Trophoblast cell (in vitro differentiated cells and primary cell): ENCODE data around the gene CDHR3.

Experiments
- DNase-seq, 2 donors: peaks; one replicate each; pipeline ENCODE4 v3.0.0-alpha.2; 2016
- H2AFZ ChIP-seq: 2 replicates; pipeline ENCODE4 v1.6.1; 2013; ENCODE audit warnings: low read length, moderate library complexity, mild to moderate bottlenecking; ENCODE audit not compliant: insufficient read depth, poor library complexity
- H2AK5ac ChIP-seq: 2 replicates; pipeline ENCODE4 v1.6.1; 2013; ENCODE audit warnings: mild to moderate bottlenecking, low read length
- H2BK120ac ChIP-seq: 2 replicates; pipeline ENCODE4 v1.6.1; 2013; ENCODE audit warnings: low read length, mild to moderate bottlenecking, moderate library complexity; ENCODE audit not compliant: insufficient read depth, poor library complexity
- H2BK12ac ChIP-seq: 2 replicates; pipeline ENCODE4 v1.6.1; 2013; ENCODE audit warnings: mild to moderate bottlenecking, low read length, moderate library complexity
- H2BK5ac ChIP-seq: 2 replicates; pipeline ENCODE4 v1.6.1; 2013; ENCODE audit warnings: low read length, low read depth, moderate library complexity, mild to moderate bottlenecking; ENCODE audit not compliant: poor library complexity
- H3K14ac ChIP-seq: 2 replicates; pipeline ENCODE4 v1.6.1; 2013; ENCODE audit warnings: mild to moderate bottlenecking, low read length
- H3K18ac ChIP-seq: 2 replicates; pipeline ENCODE4 v1.6.1; 2013; ENCODE audit warnings: mild to moderate bottlenecking, low read length
- H3K23ac ChIP-seq: 2 replicates; pipeline ENCODE4 v1.6.1; 2013; ENCODE audit warnings: low read length
- H3K27ac ChIP-seq: 2 replicates; pipeline ENCODE4 v1.5.1; 2013; ENCODE audit warnings: low read depth, mild to moderate bottlenecking, inconsistent platforms, low read length, moderate library complexity
- H3K27me3 ChIP-seq: 2 replicates; pipeline ENCODE4 v1.6.1; 2013; ENCODE audit warnings: inconsistent platforms, mild to moderate bottlenecking, low read length, moderate library complexity; ENCODE audit not compliant: insufficient read depth
- H3K36me3 ChIP-seq, 2 experiments: 1 replicate in 1 of 2; 2 replicates in 1 of 2; pipeline ENCODE4 v1.6.1; 2013; ENCODE audit warnings: low read length in 2 of 2, mild to moderate bottlenecking in 2 of 2, moderate library complexity in 1 of 2; ENCODE audit not compliant: insufficient read depth in 2 of 2, control insufficient read depth in 1 of 2
- H3K4ac ChIP-seq: 2 replicates; pipeline ENCODE4 v1.6.1; 2013; ENCODE audit warnings: low read depth, mild to moderate bottlenecking, low read length, moderate library complexity
- H3K4me1 ChIP-seq, 2 experiments: 1 replicate in 1 of 2; 2 replicates in 1 of 2; pipeline ENCODE4 v1.6.1; 2013; ENCODE audit warnings: low read length in 2 of 2, mild to moderate bottlenecking in 2 of 2, moderate library complexity in 1 of 2; ENCODE audit not compliant: insufficient read depth in 2 of 2, control insufficient read depth in 1 of 2
- H3K4me2 ChIP-seq: 2 replicates; pipeline ENCODE4 v1.6.1; 2013; ENCODE audit warnings: inconsistent platforms, mild to moderate bottlenecking, low read length, moderate library complexity
- H3K4me3 ChIP-seq: 2 replicates; pipeline ENCODE4 v1.5.1; 2013; ENCODE audit warnings: mild to moderate bottlenecking, low read depth, low read length, inconsistent platforms
- H3K79me1 ChIP-seq: one replicate; pipeline ENCODE4 v1.6.1; 2013; ENCODE audit warnings: low read length
- H3K79me2 ChIP-seq: 2 replicates; pipeline ENCODE4 v1.6.1; 2013; ENCODE audit warnings: low read length, mild to moderate bottlenecking; ENCODE audit not compliant: control insufficient read depth, insufficient read depth, poor library complexity
- H3K9ac ChIP-seq: 2 replicates; pipeline ENCODE4 v1.6.1; 2013; ENCODE audit warnings: mild to moderate bottlenecking, low read length
- H3K9me3 ChIP-seq: 2 replicates; pipeline ENCODE4 v1.6.1; 2013; ENCODE audit warnings: low read depth, mild to moderate bottlenecking, control low read depth, inconsistent platforms, low read length; ENCODE audit not compliant: insufficient read depth
- H4K12ac ChIP-seq: 2 replicates; pipeline ENCODE4 v1.6.1; 2013; ENCODE audit warnings: low read depth, mild to moderate bottlenecking, low read length, moderate library complexity
- H4K8ac ChIP-seq: 2 replicates; pipeline ENCODE4 v1.6.1; 2013; ENCODE audit warnings: low read depth, mild to moderate bottlenecking, low read length, moderate library complexity
- H4K91ac ChIP-seq: one replicate; pipeline ENCODE4 v1.6.1; 2013; ENCODE audit warnings: low read depth, mild to moderate bottlenecking, low read length, moderate library complexity
- WGBS: extraction: QIAGEN DNeasy Blood & Tissue Kit; methylation state at CpG from one replicate; pipeline ENCODE4 v1.1.7; 2013; ENCODE audit warnings: missing lambda C conversion rate; ENCODE audit not compliant: insufficient read length, insufficient coverage; ENCODE audit errors: extremely low coverage; 5-methylcytosine and 5-hydroxymethylcytosine counted together

The CDHR3 gene

DNA sequence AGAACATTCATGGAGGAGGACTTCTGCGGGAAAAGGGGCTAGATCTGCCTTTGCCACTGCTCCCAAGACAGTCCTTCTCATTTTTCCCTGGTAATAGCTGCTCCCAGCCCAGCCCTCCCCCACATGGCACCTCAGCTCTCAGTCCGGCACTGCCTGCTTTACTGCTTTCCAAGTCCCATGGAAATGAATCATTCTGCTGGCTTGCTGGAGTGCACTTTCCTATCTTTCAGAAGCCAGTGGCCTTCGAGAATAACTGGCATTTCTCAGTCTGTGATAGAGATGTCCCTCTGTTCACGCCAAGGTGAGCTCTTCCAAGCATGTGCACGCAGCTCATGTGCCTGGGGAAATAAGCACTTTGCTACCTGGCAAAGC, 87.7 kb downstream of the CDHR3 start:
- Histone ChIP-seq H3K27ac (no peak overlapping the region), H3K79me1 (no peaks in the 10 kb centered on the region), H4K91ac (no peak overlapping the region), H3K79me2 (no peaks in the 10 kb centered on the region), H3K18ac (no peak overlapping the region), H4K12ac (no peak overlapping the region), H3K4me2 (peak overlapping the region; percentile 15), H2BK12ac (no peak overlapping the region), H2AK5ac (no peak overlapping the region), H3K4ac (no peak overlapping the region), H3K9me3 (no peaks in the 10 kb centered on the region), H2BK5ac (peak overlapping the region; percentile 7), H3K4me1 (peaks cover 6 to 13% of the 10 kb centered on the region in 2 experiments), H4K8ac (no peak overlapping the region), H3K36me3 (no peaks in the 10 kb centered on the region), H3K9ac (no peak overlapping the region), H3K23ac (no peak overlapping the region), H3K27me3 (no peaks in the 10 kb centered on the region), H2AFZ (no peak overlapping the region), H3K14ac (no peak overlapping the region), H3K4me3 (no peak overlapping the region), H2BK120ac (no peak overlapping the region)
- no CpG with 5 or more reads among the region's 5 CpGs for WGBS
- DNase-seq, result peak; percentile 17 to 65

DNA sequence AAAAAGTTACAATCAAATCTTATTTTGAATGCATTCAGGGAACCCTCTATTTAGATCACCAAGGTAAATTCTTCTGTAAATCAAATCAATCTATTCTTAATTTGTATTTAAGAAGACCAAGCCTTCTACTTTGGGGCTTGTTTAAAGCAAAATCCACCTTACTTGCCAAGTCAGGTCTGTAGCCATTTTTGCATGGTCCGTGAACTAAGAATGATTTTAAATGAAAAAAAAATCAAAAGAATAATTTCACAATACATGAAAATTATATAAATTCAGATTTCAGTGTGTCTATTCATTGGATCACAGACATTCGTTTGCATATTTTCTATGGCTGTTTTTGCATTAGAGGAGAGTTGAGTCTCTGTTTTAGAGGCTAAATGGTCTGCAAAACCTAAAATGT, 89.6 kb downstream of the CDHR3 start:
- Histone ChIP-seq H3K14ac (no peak overlapping the region), H4K91ac (no peak overlapping the region), H3K18ac (no peak overlapping the region), H2BK5ac (no peak overlapping the region), H2AFZ (no peak overlapping the region), H3K9ac (no peak overlapping the region), H4K12ac (no peak overlapping the region), H3K9me3 (no peaks in the 10 kb centered on the region), H2BK12ac (no peak overlapping the region), H2AK5ac (no peak overlapping the region), H3K4me1 (peaks cover 6 to 13% of the 10 kb centered on the region in 2 experiments), H3K27me3 (no peaks in the 10 kb centered on the region), H3K79me2 (no peaks in the 10 kb centered on the region), H3K79me1 (no peaks in the 10 kb centered on the region), H3K23ac (no peak overlapping the region), H3K27ac (no peak overlapping the region), H2BK120ac (no peak overlapping the region), H3K36me3 (no peaks in the 10 kb centered on the region), H3K4me2 (no peak overlapping the region), H4K8ac (no peak overlapping the region), H3K4me3 (no peak overlapping the region), H3K4ac (no peak overlapping the region)
- WGBS, result no CpG with 5 or more reads among the region's 2 CpGs
- no peak for DNase-seq

DNA sequence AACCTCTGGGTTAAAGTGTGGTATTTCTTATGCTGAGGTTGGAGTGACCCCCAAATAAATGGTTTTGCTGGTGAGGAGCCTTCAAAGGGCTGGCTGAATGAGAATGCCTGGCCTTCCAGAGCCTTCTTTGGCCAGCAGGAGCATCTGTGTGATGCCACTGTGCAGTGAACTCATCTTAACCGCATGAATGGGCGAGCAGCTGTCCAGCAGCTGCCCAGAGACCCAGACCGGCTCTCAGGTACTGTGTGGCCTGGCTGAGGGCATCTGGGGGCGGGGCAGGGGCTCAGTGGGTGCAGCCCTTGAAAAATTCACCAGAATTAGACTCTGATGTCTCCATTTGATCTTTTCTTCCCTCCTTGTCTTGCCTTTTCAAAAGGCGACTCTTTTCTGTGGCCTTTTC, 90.0 kb downstream of the CDHR3 start:
- H3K79me2 ChIP-seq, result no peaks in the 10 kb centered on the region
- no peak overlapping the region for H4K12ac ChIP-seq
- no peak overlapping the region for H4K91ac ChIP-seq
- no CpG with 5 or more reads among the region's 5 CpGs for WGBS
- no peak overlapping the region for H3K4ac ChIP-seq
- no peak overlapping the region for H3K23ac ChIP-seq
- H3K4me3 ChIP-seq, result no peak overlapping the region
- H3K4me1 ChIP-seq, result peaks cover 6 to 13% of the 10 kb centered on the region in 2 experiments
- no peak overlapping the region for H2AK5ac ChIP-seq
- no peak overlapping the region for H2AFZ ChIP-seq
- no peaks in the 10 kb centered on the region for H3K79me1 ChIP-seq
- H3K14ac ChIP-seq, result no peak overlapping the region
- H3K36me3 ChIP-seq, result no peaks in the 10 kb centered on the region
- H2BK12ac ChIP-seq, result no peak overlapping the region
- DNase-seq, result no peak
- no peak overlapping the region for H2BK5ac ChIP-seq
- H3K27me3 ChIP-seq, result no peaks in the 10 kb centered on the region
- no peak overlapping the region for H4K8ac ChIP-seq
- no peak overlapping the region for H2BK120ac ChIP-seq
- no peak overlapping the region for H3K4me2 ChIP-seq
- H3K18ac ChIP-seq, result no peak overlapping the region
- no peak overlapping the region for H3K9ac ChIP-seq
- no peak overlapping the region for H3K27ac ChIP-seq
- H3K9me3 ChIP-seq, result no peaks in the 10 kb centered on the region

DNA sequence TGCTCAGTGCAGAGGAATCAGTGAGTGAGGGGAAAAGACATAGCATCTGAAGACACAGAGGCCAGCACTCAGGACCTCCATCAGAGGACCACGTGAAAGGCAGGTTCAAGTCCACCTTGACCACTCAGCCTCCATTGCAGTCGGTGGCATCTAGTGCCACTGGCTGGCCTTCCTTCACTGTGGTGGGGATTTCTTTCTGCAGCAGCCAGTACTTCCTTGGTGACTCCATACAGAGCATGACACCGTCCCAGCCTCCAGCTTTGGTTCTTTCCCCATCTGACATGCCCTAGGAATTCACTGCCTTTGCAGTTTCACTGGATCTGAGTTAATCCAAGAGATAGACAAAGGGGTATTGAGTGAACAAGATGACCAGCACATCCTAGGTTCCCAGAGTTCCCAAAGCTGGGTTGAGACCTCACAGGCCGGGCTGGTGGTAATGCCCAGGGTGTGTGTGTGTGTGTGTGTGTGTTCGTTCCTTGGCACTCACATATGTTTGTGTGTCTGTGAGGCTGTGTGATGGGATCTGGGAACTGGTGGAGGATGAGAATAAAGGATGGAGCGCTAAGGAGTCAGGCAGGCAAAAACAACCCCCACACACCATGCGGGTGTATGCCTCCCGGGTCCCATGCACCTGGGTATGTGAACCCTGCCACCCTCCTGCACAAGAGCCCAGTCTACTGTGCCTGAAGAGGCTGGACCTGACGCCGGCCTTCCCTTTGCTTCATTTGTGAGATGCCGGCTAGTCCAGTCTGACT, 91.3 kb downstream of the CDHR3 start:
- Histone ChIP-seq H2BK12ac (no peak overlapping the region), H3K23ac (no peak overlapping the region), H3K4me2 (no peak overlapping the region), H3K27me3 (no peaks in the 10 kb centered on the region), H3K36me3 (no peaks in the 10 kb centered on the region), H4K8ac (no peak overlapping the region), H3K4me3 (no peak overlapping the region), H4K91ac (no peak overlapping the region), H3K18ac (no peak overlapping the region), H3K27ac (no peak overlapping the region), H2BK120ac (no peak overlapping the region), H3K79me1 (no peaks in the 10 kb centered on the region), H2BK5ac (no peak overlapping the region), H3K9ac (no peak overlapping the region), H3K9me3 (no peaks in the 10 kb centered on the region), H3K79me2 (no peaks in the 10 kb centered on the region), H3K4me1 (peaks cover 6 to 13% of the 10 kb centered on the region in 2 experiments), H2AK5ac (no peak overlapping the region), H3K14ac (no peak overlapping the region), H2AFZ (no peak overlapping the region), H3K4ac (no peak overlapping the region), H4K12ac (no peak overlapping the region)
- WGBS, result no CpG with 5 or more reads among the region's 11 CpGs
- DNase-seq, result no peak
